ENCODE results near the gene GOSR2. TPM values are rescaled to one million over a fixed set of nuclear protein-coding genes. Genes with fewer than 3 reads are reported as not detected.
A peak's percentile ranks its signal among the peaks of the same experiment; 100 is the strongest.
"Not testable (repeated sequence)": the region's sequence is repeated elsewhere in the genome, so short reads cannot be mapped to it uniquely, and the experiment has no call there.

Gene GOSR2
- total RNA-seq, 1 donor from 2014 or later, result 50.1 TPM

GRCh38 chr17:46921962-46922361 lies 998 bp upstream of the GOSR2 start:
- ATAC-seq; intact Hi-C loops (cut with DNase I); DNase-seq (ENCODE audit: low spot score): not testable (repeated sequence)

- intact Hi-C loops (cut with DNase I), result no loop called here
- DNase-seq (ENCODE audit: low spot score) (no peak), ATAC-seq (peak; percentile 40)
These were observed 515 bp upstream of the GOSR2 start for GRCh38 chr17:46922487-46922803.

GRCh38 chr17:46925185-46925868 lies 2.4 kb downstream of the GOSR2 start:
- DNase-seq (ENCODE audit: low spot score), result no peak
- intact Hi-C loops (cut with DNase I), result no loop called here
- ATAC-seq, result no peak

- intact Hi-C loops (cut with DNase I), result no loop called here
- no peak for ATAC-seq
These were observed 5.7 kb downstream of the GOSR2 start for GRCh38 chr17:46928467-46929261.

GRCh38 chr17:46929413-46929812 lies 6.5 kb downstream of the GOSR2 start:
- ATAC-seq, result no peak
- no peak for DNase-seq (ENCODE audit: low spot score)
- intact Hi-C loops (cut with DNase I), result no loop called here

More at GRCh38 chr17:46928467-46929261, 5.7 kb downstream of the GOSR2 start:
- no peak for DNase-seq (ENCODE audit: low spot score)

GRCh38 chr17:46930051-46930450 lies 7.1 kb downstream of the GOSR2 start:
- no peak for ATAC-seq

GRCh38 chr17:46931596-46931995 lies 8.6 kb downstream of the GOSR2 start:
- DNase-seq (ENCODE audit: low spot score), result no peak
- ATAC-seq, result no peak
- intact Hi-C loops (cut with DNase I), result no loop called here

More at GRCh38 chr17:46930051-46930450, 7.1 kb downstream of the GOSR2 start:
- intact Hi-C loops (cut with DNase I), result no loop called here
- no peak for DNase-seq (ENCODE audit: low spot score)

GRCh38 chr17:46935658-46936266 lies 12.8 kb downstream of the GOSR2 start:
- intact Hi-C loops (cut with DNase I), result no loop called here
- no peak for DNase-seq (ENCODE audit: low spot score)
- ATAC-seq, result no peak

- DNase-seq (ENCODE audit: low spot score) (peak; percentile 77), ATAC-seq (peak; percentile 82)
- intact Hi-C loops (cut with DNase I), result no loop called here
These were observed 17.9 kb downstream of the GOSR2 start for GRCh38 chr17:46940692-46941404.

GRCh38 chr17:46942441-46943217 lies 19.7 kb downstream of the GOSR2 start:
- peak; percentile 84 for ATAC-seq
- intact Hi-C loops (cut with DNase I), result no loop called here
- peak; percentile 77 for DNase-seq (ENCODE audit: low spot score)

- ATAC-seq (peak; percentile 9), DNase-seq (ENCODE audit: low spot score) (no peak)
- intact Hi-C loops (cut with DNase I), result no loop called here
These were observed 20.2 kb downstream of the GOSR2 start for GRCh38 chr17:46943218-46943500.

GRCh38 chr17:46943501-46944393 lies 20.8 kb downstream of the GOSR2 start:
- DNase-seq (ENCODE audit: low spot score), result no peak

GRCh38 chr17:46944931-46945330 lies 22.0 kb downstream of the GOSR2 start:
- intact Hi-C loops (cut with DNase I), result no loop called here
- no peak for DNase-seq (ENCODE audit: low spot score)
- ATAC-seq, result no peak

More at GRCh38 chr17:46943501-46944393, 20.8 kb downstream of the GOSR2 start:
- ATAC-seq, result peak; percentile 23
- intact Hi-C loops (cut with DNase I), result no loop called here

GRCh38 chr17:46947216-46947615 lies 24.3 kb downstream of the GOSR2 start:
- ATAC-seq, result no peak
- intact Hi-C loops (cut with DNase I), result no loop called here
- DNase-seq (ENCODE audit: low spot score), result no peak

GRCh38 chr17:46948544-46948943 lies 25.6 kb downstream of the GOSR2 start:
- no peak for ATAC-seq
- DNase-seq (ENCODE audit: low spot score), result no peak
- intact Hi-C loops (cut with DNase I), result no loop called here

- ATAC-seq (no peak), DNase-seq (ENCODE audit: low spot score) (no peak)
- intact Hi-C loops (cut with DNase I), result no loop called here
These were observed 26.6 kb downstream of the GOSR2 start for GRCh38 chr17:46949291-46950174.

GRCh38 chr17:46950342-46950996 lies 27.5 kb downstream of the GOSR2 start:
- ATAC-seq, result no peak
- intact Hi-C loops (cut with DNase I), result no loop called here
- no peak for DNase-seq (ENCODE audit: low spot score)
